Measurements from ENCODE around the gene SPNS3. TPM values are rescaled to one million over a fixed set of nuclear protein-coding genes. Genes with fewer than 3 reads are reported as not detected.

SPNS3 gene
- total and polyA plus RNA-seq, 8 donors, result 0.08 to 0.96 (median 0.67) TPM

DNA sequence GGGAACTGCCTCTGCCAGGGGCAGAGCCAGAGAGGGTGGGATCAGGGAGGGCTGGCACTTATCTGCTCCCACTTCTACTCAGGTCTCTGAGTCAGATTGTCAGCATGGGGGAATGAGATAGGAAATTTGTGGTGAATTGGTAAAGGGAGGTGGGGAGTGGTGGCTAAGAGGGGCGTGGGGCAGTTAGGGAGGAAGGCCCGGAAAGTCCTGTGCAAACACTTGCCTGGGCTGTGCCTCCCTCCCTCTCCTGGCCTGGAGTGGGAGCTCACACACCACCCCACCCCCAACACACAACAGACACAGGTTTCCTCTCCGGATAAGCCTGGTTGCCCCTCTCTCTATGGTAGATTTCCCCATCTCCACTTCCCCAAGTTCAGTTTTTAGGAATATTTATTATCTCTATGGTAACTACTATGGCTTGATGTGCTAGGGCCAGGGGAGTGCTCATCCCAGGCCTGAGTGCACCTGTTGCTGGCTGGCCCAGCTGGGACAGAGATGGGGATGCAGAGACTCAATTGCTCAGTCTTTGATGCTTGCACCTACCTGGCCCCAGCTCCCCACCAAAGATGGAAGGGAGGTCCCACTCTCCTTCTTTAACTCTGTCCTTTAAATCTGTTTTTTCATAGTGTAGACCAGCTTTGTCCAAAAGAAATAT, 67.7 kb downstream of the SPNS3 start:
- no peak for FAIRE-seq
- ATAC-seq, result no peak
- no peaks in the 10 kb centered on the region for H3K27me3 ChIP-seq
- no peak for DNase-seq
- peak overlapping the region in 1 of 4 donors; percentile 68 for H3K27ac ChIP-seq
- peak overlapping the region in 1 of 4 donors; percentile 1 for H3K4me3 ChIP-seq
- intact Hi-C loops (cut with DNase I), result loop anchor here in 1 of 3 donors (10.0 kb wide), 1 partner anchor 67 kb away; the partner anchor contains the start of gene SPNS3
- H3K9me3 ChIP-seq, result no peaks in the 10 kb centered on the region
- H3K36me3 ChIP-seq, result no peaks in the 10 kb centered on the region
- peaks cover 0 to 27% (median 7%) of the 10 kb centered on the region in 3 donors for H3K4me1 ChIP-seq
- TF ChIP-seq, protein P1, sequence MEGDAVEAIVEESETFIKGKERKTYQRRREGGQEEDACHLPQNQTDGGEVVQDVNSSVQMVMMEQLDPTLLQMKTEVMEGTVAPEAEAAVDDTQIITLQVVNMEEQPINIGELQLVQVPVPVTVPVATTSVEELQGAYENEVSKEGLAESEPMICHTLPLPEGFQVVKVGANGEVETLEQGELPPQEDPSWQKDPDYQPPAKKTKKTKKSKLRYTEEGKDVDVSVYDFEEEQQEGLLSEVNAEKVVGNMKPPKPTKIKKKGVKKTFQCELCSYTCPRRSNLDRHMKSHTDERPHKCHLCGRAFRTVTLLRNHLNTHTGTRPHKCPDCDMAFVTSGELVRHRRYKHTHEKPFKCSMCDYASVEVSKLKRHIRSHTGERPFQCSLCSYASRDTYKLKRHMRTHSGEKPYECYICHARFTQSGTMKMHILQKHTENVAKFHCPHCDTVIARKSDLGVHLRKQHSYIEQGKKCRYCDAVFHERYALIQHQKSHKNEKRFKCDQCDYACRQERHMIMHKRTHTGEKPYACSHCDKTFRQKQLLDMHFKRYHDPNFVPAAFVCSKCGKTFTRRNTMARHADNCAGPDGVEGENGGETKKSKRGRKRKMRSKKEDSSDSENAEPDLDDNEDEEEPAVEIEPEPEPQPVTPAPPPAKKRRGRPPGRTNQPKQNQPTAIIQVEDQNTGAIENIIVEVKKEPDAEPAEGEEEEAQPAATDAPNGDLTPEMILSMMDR (IDR thresholded peaks at IDR 0.05), result no peak
- WGBS, 2 donors, result 40 to 41% methylated on average over 3 of the region's 3 CpGs

DNA sequence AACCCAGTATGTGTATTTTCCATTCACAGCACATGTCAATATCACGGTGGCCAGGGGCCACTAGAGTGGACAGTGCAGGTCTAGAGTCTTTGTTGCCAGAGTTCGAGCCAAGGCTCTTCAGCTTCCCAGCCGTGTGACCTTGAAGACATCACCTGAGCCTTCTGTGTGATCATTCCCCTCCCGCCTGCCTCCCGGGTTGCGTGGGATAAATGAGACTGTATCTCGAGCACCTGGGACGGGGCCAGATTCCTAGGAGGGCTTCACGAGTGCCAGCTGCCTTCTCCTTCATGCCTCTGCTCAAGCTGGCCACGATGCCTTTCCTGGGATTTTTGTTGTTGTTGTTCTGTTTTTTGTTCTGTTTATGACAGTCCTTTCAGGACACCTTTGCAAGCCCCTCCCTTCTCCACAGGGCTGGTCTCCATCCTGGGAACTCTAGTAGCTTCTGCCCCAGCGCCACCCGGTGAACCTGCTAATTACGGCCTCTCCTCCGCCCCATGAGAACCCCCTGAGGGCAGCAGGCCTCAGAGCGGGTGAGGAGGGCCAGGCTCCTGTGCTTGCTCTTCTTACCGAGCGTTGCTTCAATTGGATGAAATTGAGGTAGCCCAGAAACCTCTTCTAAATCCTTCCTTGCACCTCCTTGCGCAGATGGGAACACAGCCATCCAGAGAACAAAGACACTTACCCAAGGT, 68.9 kb downstream of the SPNS3 start:
- no peak for ATAC-seq
- H3K4me3 ChIP-seq, result no peak overlapping the region
- intact Hi-C loops (cut with DNase I), result loop anchor here in 1 of 3 donors (10.0 kb wide), 1 partner anchor 68 kb away; the partner anchor contains the start of gene SPNS3
- WGBS, 2 donors, result 48 to 53% methylated on average over 18 of the region's 18 CpGs
- no peaks in the 10 kb centered on the region for H3K9me3 ChIP-seq
- H3K4me1 ChIP-seq, result peaks cover 0 to 27% (median 7%) of the 10 kb centered on the region in 3 donors
- H3K27me3 ChIP-seq, result no peaks in the 10 kb centered on the region
- TF ChIP-seq, protein P1 (IDR thresholded peaks at IDR 0.05), result no peak
- FAIRE-seq, result no peak
- H3K36me3 ChIP-seq, result no peaks in the 10 kb centered on the region
- no peak overlapping the region for H3K27ac ChIP-seq
- DNase-seq, result no peak

DNA sequence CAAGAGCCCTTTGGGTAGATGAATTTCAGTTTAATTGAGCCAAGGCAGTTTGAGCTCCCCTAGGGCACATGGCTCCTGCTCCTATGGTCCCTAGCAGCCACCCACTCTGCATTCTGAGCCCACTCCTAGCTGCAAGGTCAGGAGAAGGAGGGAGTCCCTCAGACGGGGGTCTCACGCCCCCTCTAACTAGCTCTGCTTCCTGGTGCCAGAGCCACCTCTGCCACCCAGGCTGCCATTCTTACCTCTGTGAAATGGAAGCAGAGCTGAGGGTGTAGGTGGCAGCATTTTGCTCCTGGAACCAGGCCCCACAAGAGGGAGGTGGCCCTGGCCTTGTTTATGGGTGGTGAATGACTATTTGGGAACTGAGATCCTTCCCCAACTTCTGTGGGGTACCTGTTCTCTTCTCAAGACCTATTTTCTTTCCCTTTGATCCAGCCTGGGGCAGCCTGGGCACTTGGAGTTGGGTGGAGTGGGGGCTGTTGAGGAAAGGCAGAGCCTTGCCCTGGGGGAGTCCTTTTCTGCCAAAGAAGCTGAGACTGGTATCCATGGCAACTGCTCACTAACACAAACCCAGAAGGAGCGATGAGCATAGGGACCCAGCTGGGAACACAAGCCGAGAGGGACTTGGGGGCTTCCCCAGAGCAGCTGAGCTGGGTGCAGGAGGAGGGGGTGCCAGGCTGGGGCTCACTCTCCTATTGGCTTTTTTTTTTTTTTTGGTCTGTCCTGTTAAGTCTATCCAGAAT, 69.7 kb downstream of the SPNS3 start:
- intact Hi-C loops (cut with DNase I), result loop anchor here in 1 of 3 donors (10.0 kb wide), 1 partner anchor 69 kb away; the partner anchor contains the start of gene SPNS3
- H3K4me1 ChIP-seq, result peaks cover 0 to 24% (median 7%) of the 10 kb centered on the region in 3 donors
- H3K27ac ChIP-seq, result no peak overlapping the region
- peak in 1 of 6 donors; percentile 29 for DNase-seq
- ATAC-seq, result no peak
- WGBS, 2 donors, result 89 to 92% methylated on average over 4 of the region's 4 CpGs
- no peak overlapping the region for H3K4me3 ChIP-seq
- no peak for FAIRE-seq
- no peaks in the 10 kb centered on the region for H3K9me3 ChIP-seq
- TF ChIP-seq, protein P1 (IDR thresholded peaks at IDR 0.05), result no peak
- no peaks in the 10 kb centered on the region for H3K27me3 ChIP-seq
- no peaks in the 10 kb centered on the region for H3K36me3 ChIP-seq

DNA sequence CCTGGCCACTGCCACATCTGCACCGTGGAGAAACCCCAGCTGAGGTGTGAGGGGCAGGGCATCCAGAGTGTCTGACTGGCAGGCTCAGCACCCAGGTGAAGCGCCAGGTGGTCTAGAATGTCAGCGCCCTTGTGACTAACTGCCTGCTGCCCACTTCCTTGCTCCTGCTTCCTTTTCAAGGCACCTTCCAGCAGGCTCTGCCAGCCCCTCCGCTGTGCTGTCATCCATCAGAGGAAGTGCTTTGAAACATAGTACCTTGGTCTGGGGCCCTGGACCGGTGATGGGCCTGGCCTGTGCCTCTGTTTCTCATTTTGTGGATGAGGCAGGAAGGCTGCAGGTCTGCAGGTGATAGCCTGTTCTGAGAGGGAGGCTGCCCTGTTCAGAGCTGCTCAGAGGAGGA, 70.4 kb downstream of the SPNS3 start:
- H3K4me1 ChIP-seq, result peaks cover 0 to 24% (median 7%) of the 10 kb centered on the region in 3 donors
- FAIRE-seq, result no peak
- H3K36me3 ChIP-seq, result no peaks in the 10 kb centered on the region
- TF ChIP-seq, protein P1 (IDR thresholded peaks at IDR 0.05), result no peak
- no peak for DNase-seq
- no peaks in the 10 kb centered on the region for H3K9me3 ChIP-seq
- ATAC-seq, result no peak
- no peak overlapping the region for H3K27ac ChIP-seq
- intact Hi-C loops (cut with DNase I), result loop anchor here in 1 of 3 donors (10.0 kb wide), 1 partner anchor 69 kb away; the partner anchor contains the start of gene SPNS3
- 84 to 92% methylated on average over 5 of the region's 5 CpGs for WGBS, 2 donors
- no peaks in the 10 kb centered on the region for H3K27me3 ChIP-seq
- H3K4me3 ChIP-seq, result no peak overlapping the region
